Pons (tissue), 1 donor: Measurements from ENCODE around the gene PCYOX1L.

Experiments
- DNase-seq: peaks from one replicate; pipeline ENCODE4 v3.0.0-alpha.2; 2016; ENCODE audit warnings: low spot score

The PCYOX1L gene, protein sequence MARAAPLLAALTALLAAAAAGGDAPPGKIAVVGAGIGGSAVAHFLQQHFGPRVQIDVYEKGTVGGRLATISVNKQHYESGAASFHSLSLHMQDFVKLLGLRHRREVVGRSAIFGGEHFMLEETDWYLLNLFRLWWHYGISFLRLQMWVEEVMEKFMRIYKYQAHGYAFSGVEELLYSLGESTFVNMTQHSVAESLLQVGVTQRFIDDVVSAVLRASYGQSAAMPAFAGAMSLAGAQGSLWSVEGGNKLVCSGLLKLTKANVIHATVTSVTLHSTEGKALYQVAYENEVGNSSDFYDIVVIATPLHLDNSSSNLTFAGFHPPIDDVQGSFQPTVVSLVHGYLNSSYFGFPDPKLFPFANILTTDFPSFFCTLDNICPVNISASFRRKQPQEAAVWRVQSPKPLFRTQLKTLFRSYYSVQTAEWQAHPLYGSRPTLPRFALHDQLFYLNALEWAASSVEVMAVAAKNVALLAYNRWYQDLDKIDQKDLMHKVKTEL

GRCh38 chr5:149357370-149358293, at the start of gene PCYOX1L:
Gene PCYOX1L (plus strand): TSS chr5:149358046. CDS start chr5:149358069, 23 bp downstream.
- DNase-seq, result peak; percentile 97

DNA sequence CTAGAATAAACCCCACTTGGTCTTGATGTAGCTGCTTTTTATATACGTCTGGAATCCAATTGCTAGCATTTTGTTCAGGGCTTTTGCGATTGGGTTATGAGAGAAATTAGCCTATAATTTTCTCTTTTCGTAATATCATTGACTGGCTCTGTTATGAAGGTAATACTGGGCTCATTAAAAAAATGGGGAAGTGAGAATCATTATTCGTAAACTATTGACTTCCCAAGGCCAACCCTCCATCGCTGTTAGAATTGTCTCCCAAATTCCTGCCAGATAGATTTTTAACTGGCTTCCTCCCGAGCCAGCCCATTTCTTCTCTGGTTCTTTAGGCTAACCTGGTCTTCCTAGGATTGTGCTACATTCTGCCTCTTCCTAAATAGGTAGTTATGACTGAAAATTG, 48.5 kb upstream of the PCYOX1L start:
- no peak for DNase-seq

- no peak for DNase-seq
These were observed 47.4 kb upstream of the PCYOX1L start for GRCh38 chr5:149310488-149310887.

DNA sequence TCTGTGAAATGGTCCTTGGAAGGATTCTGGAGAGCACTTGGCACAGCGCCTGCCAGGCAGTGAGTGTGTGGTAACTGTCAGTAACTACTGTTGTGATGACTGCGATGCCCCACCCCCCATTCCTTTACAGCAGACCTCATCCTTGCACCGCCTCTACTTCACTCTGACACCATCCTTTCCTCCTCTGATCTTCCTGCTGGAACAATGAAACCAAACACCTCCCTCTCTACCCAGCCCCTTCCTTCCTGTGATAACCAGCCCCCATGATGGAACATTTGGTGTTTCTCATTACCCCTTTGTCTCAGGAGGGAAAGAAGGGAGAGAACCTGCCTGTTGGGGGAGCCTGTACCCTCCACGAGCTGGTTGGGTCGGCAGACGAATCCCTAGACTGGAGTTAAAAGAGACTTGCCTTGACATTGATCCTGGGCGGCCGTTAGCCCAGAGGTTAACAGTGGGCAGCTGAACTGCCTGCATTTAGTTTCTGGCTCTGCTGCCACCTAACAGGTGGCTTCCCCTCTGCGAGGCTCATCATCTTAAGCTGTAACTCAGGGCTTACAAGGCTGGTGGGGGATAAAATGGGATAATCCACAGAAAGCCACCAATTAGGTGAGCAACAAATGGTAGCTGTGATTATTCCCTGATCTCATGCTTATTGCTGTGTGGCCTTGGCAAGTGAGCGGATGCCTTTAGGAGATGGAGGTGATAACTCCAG, 46.7 kb upstream of the PCYOX1L start:
- DNase-seq, result no peak

DNA sequence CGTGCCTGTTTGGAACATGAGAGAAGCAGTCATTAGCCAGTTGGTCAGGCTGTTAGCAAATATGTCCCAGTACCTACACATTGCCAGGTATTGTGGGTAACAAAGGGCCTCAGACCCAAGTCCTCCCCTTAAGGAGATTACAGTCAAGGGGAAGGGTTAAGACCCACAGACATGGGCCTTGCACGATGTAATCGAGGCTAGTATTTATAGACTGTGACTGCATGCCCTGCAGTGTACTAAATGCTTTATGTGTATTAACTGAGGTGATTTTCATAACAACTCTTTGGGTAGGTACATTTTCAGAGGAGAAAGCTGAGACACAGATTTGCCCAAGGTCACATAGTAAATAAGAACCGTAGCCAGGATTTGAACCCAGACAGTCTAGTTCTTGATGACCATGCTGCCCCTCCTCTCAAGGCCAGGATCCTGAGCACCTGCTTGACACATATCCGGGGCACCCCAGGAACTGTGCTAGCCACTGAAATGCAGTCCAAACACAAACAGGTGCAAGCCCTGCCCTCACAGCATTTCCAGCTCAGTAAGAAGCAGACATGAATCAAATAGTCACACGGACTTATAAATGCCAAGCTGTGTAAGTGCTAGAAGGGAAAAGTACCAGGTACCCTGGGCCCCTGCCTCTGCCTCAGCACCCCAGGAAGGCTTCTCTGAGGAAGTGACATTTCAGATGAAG, 44.5 kb upstream of the PCYOX1L start:
- DNase-seq, result no peak

- no peak for DNase-seq
These were observed 43.2 kb upstream of the PCYOX1L start for GRCh38 chr5:149314571-149315111.

DNA sequence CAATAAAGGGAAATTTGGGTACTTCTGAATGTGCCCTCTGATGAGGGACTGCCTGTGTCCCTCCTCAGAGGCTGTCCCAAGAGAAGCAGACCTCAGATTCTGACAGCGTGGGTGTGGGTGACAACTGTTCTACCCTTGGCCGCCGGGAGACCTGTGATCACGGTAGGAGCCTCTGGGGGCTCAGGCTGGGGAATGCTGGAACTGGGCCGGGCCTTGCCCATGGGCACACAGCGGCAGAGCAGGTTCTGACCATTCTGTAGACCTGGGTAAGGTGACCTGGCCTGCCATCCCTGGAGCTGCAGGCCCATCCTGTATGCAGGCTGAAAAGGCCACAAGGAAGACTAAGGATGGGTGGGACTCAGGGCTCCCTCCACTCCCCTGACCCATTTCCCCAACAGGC, 42.1 kb upstream of the PCYOX1L start:
- no peak for DNase-seq

- peak; percentile 62 for DNase-seq
These were observed 40.4 kb upstream of the PCYOX1L start for GRCh38 chr5:149317281-149318048.

DNA sequence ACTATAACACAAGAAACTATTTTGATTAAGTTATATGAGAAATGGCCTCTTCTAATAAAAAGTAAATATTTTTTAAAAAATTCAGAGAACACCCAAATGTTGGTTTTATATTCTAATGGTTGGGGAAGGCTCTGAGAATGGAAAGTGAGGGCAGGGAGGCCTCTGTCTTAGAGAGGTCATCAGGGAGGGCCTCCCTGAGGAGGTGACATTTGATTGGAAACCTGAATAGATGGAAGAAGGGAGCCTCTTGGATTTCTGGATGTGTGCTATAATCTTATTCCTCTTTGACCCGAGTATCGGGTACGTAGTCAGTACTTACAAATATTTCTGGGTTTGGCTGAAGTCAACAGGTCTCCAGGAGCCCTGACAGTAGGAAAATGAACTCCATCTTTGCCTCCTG, 38.7 kb upstream of the PCYOX1L start:
- no peak for DNase-seq

DNA sequence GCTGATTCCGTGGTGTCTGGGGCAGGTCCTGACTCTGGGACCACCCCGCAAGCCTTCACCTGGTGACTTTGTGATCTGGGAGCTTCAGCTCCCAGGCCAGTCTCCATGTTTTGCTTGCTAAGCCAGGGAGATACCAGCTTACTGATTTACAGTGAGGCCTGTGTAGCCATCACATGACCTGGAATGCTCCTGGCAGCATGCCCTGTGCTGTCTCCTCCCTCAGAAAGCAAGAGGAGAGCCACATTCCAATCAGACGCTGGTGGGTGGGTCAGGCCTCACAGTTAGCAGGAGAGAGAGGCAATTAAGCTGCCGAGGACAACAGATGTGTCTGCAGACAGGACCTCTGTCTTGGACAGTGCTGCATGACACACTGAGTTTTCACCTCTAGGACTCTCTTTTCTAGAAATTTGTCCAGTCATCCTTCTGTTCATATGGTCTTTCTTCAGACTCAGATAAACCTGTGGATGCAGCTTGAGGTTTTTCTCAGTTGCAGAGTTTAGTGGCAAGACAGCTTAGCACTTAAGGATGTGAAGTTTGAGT, 37.0 kb upstream of the PCYOX1L start:
- DNase-seq, result peak; percentile 67

- no peak for DNase-seq
These were observed 35.3 kb upstream of the PCYOX1L start for GRCh38 chr5:149322518-149322917.

GRCh38 chr5:149323210-149323609, 34.6 kb upstream of the PCYOX1L start:
- DNase-seq, result no peak

DNA sequence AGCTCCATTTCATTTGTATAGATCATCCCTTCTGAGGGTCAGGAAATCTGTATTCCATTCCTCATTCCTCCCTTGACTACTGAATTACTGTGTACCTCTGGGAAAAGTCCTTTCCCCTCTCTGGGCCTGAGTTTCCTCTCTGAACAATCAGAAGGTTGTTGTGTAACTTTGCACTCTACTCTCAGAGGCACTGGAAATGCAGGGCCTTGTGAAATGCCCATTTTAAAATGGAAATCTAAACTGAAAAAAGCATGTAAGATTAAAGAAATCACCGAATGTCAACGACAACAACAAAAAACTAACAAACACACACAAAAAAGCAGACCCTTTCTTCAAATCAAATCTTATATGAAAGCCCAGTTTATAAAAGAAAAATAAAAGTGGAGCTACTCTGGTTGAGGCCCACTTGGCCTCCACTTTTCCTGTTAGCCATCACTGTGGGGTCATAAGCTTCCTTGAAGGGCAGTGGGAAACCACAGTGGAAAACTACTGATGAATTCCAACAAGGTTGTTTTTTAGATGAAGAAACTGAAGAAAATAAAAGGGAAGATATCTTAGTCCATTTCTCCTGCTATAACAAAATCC, 34.1 kb upstream of the PCYOX1L start:
- DNase-seq, result no peak

DNA sequence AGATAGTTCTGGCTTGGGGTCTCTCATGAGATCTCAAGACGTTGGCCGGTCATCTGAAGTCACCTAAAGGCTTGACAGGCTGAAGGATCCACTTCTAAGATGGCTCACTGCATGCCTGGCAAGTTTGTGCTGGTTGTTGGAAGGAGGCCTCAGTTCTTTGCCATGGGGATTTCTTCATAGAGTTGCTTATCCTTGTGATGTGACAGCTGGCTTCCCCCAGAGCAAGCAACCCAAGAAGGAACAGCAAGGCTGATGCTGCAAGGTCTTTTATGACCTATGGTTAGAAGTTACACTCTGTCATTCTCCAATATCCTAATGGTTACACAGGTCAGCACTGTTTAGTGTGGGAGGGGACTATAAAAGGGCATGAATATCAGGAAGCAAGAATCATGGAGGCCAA, 33.2 kb upstream of the PCYOX1L start:
- DNase-seq, result no peak

- DNase-seq, result no peak
These were observed 32.6 kb upstream of the PCYOX1L start for GRCh38 chr5:149325166-149325735.

DNA sequence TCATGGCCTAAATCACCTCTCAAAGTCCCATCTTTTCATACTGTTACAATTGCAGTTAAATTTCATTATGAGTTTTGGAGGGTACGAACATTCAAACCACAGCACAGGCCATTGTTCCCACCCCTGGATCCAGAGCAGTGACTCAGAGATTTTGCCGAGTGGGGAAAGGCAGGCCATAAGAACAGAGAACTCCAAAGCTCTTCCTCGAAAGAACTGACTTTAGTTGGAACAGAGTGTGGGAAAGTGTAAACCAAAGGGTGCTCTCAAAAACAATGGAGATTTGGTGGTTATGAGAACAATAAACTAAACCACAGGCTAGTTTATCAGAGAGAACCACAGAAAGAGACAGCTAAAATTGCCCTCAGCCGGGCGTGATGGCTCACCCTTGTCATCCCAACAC, 32.0 kb upstream of the PCYOX1L start:
- DNase-seq, result no peak

GRCh38 chr5:149326611-149327010, 31.2 kb upstream of the PCYOX1L start:
- DNase-seq, result no peak

DNA sequence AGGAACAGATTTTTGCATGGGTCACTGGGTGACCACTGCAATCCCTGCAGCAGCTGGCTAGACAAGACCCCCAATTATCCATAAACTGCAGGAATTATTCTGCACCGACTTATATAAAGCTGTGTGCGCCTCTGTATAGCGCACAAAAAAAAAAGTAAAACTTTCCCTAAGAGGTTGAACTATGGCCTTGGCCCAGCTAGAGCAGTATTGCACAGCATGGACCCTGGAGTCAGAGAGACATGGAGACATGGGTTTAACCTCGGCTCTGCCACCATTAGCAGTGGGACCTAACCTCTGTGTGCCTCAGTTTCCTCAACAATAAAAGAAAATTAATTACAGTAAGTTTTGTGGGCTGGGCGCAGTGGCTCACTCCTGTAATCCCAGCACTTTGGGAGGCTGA, 29.7 kb upstream of the PCYOX1L start:
- no peak for DNase-seq

DNA sequence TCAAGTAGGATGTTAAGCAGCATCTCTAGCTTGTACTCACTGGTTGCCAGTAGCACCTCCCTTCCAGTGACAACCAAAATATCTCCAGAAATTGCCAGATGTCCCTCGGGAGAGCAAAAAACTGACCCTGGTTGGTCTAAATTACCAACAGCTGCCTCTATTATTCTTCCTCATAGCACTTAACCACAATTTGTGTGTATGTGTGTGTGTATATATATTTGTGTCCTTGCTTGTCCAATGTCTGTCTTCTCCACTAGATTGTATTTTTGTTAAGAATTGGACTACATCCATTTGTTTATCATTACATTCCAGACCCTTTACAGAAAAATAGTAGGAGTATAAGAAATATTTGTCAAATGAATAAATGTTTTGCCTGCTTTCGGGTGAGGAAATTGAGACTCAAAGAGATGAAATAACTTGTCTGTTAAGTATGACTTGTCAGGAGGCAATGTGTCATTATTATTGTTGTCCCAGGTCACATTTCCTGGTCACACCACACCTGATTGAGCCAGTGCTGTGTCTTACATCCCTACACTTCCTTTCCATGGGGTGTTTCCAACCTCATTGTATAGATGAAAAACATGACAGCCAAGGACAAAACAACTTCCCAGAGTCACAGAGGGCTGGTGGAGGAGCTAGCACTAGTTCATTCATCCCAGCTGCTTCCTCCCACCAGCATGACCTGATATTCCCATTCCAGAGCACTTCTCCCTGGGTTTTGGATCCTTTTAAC, 24.0 kb upstream of the PCYOX1L start:
- no peak for DNase-seq
